ENCODE data around the gene MS4A4E.
"Not testable (repeated sequence)": the region's sequence is repeated elsewhere in the genome, so short reads cannot be mapped to it uniquely, and the experiment has no call there.

Gene MS4A4E

GRCh38 chr11:60170566-60170965 lies 72.4 kb downstream of the MS4A4E start:
- no peak for DNase-seq

GRCh38 chr11:60169264-60169915 lies 73.5 kb downstream of the MS4A4E start:
- no peak for DNase-seq

DNA sequence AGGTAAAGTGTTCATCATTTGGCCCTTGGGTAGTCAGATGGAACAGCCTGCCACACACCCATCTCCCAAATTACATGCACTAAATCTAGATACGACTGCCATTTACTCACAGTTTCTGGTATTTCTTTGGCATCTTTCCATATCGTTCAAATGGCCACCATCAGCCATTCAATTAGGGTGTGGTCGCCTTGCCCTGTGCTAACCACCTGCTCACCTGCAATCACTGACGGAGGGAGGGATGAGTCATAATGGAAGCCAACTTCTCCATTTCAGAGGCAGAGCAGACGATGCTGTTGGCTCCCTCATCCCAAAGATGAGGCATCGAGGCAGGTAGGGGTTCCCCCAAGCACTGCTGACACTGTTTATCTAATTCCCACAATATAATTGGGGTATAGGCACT lies 74.6 kb downstream of the MS4A4E start:
- DNase-seq, result no peak

DNA sequence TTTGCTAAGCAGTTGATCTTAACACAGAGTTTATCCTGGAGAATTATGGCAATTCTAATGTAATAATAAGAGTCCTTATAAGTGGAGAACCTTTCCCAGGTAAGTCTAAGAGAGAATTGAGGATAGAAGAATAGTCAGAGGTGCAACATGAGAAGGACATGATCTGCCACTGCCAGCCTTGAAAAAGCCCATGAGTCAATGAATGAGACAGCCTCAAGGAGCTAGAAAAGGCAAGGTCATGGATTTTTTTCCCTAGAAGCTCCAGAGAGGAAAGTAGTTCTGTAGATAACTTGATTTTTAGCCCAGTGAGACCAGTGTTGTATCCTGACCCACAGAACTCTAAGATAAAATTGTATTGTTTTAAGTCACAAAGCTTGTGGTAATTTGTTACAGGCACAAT lies 77.0 kb downstream of the MS4A4E start:
- no peak for DNase-seq

GRCh38 chr11:60165538-60165937 lies 77.4 kb downstream of the MS4A4E start:
- DNase-seq, result no peak

DNA sequence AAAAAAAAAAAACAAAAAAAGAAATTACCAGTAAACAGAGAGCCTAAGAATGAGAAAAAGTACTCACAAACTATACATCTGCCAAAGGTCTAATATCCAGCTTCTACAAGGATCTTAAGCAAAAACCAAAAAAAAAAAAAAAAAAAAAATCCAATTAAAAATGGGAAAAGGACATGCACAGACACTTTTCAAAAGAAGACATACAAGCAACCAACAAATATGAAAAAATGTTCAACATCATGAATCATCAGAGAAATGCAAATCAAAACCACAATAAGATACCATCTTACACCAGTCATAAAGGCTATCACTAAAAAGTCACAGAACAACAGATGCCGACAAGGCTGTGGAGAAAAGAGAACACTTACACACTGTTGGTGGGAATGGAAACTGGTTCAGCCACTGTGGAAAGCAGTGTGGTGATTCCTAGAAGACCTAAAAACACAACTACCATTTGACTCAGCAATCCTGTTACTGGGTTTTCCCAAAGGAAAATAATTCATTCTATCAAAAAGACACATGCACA lies 78.3 kb downstream of the MS4A4E start:
- DNase-seq, result no peak

- DNase-seq, result no peak
Measured at GRCh38 chr11:60161766-60162165, 81.2 kb downstream of the MS4A4E start.

DNA sequence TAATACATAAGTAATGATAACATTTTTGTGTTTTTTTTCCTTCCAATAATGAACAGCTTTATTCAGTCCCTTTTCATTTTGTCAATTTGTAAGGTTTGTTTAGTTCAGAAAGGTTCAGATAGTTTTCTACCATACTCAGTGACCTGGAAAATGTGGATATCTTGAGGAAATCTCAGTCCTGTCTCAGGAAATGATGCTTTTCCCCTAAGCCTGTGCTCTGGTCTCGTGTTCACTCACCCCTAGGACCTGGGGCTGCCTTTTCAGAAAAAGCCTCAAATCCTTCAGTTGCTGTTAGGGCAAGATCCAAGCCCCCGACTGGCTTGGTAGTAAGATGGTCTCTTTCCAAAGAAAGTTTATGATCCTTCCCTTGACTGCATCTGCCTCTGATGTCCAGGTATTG lies 81.8 kb downstream of the MS4A4E start:
- no peak for DNase-seq

- no peak for DNase-seq
Measured at GRCh38 chr11:60159868-60160267, 83.1 kb downstream of the MS4A4E start.

GRCh38 chr11:60159284-60159683 lies 83.7 kb downstream of the MS4A4E start:
- no peak for DNase-seq

GRCh38 chr11:60158636-60159035 lies 84.3 kb downstream of the MS4A4E start:
- DNase-seq, result no peak

DNA sequence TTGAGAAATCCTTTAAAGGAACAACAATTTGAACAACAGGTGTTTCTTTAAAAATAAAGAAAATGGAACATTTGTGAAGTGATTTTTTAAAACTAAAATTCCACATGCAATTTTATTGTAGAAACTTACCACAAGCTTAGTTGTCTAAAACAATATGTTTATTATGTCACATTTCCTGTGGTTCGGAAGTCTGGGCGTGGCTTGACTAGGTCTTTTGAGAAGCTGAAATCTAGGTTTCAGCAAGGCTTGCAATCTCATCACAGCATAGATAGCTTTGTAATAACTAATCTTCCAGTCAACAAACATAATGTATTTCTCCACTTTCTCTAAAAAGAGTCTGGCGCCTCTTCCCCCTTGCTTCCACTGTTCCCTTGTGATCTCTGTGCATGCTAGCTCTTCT lies 87.0 kb downstream of the MS4A4E start:
- no peak for DNase-seq

DNA sequence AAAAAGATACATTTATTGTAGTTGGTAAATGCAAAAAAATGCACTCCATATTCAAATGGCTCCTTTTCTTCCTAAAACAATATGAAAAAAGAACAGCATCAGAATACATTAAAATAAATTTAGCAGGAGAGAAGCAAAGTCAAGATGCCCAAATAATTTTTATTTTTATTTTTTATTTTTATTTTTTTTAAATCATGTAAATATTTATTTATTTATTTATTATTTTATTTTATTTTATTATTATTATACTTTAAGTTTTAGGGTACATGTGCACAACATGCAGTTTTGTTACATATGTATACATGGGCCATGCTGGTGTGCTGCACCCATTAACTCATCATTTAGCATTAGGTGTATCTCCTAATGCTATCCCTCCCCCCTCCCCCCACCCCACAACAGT lies 90.2 kb downstream of the MS4A4E start:
- DNase-seq, result not testable (repeated sequence)

DNA sequence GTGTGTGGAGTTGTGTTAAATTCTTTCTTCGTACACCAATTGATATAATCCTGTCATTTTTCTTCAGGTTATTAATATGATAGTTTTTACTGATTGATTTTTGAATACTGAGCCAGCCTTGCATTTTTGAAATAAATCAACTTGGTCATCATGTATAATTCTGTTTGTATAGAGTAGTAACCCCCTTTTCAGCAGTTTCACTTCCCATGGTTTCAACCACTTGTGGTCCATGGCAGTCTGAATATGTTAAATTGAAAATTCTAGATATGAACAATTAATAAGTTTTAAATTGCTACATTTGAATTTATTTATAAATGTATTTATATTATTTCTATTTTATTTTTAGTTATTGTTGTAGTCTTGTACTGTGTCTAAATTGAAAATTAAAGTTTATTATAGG lies 92.7 kb downstream of the MS4A4E start:
- no peak for DNase-seq
